OCI-LY1 (cell line): ENCODE results near the gene C4orf46.
"Not testable (repeated sequence)": the region's sequence is repeated elsewhere in the genome, so short reads cannot be mapped to it uniquely, and the experiment has no call there.

Experiments used
- H2AFZ ChIP-seq: fragments of 200-600 bp; sonication (generic), shearing (Covaris generic); 2 replicates; pipeline ENCODE4 v1.6.0; 2014; ENCODE audit warnings: antibody characterized with exemption, mild to moderate bottlenecking, low read length
- H3F3A ChIP-seq: fragments of 200-600 bp; sonication (generic), shearing (Covaris generic); 2 replicates; pipeline ENCODE4 v1.6.0; 2014; ENCODE audit warnings: mild to moderate bottlenecking, antibody characterized with exemption, low read length, moderate library complexity; ENCODE audit not compliant: insufficient read depth
- H3K27ac ChIP-seq: fragments of 200-600 bp; sonication (generic); 2 replicates; pipeline ENCODE4 v1.5.1; 2014; ENCODE audit warnings: low read length, mixed run types, mild to moderate bottlenecking, low read depth; ENCODE audit not compliant: poor library complexity, severe bottlenecking
- H3K27me3 ChIP-seq: fragments of 200-600 bp; sonication (generic); 2 replicates; pipeline ENCODE4 v1.6.0; 2014; ENCODE audit warnings: antibody characterized with exemption, mild to moderate bottlenecking, low read length, moderate library complexity; ENCODE audit not compliant: insufficient read depth
- H3K36me3 ChIP-seq: fragments of 200-600 bp; sonication (generic); 2 replicates; pipeline ENCODE4 v1.6.1; 2014; ENCODE audit warnings: mild to moderate bottlenecking, antibody characterized with exemption, low read length, moderate library complexity, mixed read lengths; ENCODE audit not compliant: insufficient read depth
- H3K4me1 ChIP-seq: fragments of 200-600 bp; sonication (generic); 2 replicates; pipeline ENCODE4 v1.5.1; 2014; ENCODE audit warnings: mild to moderate bottlenecking, low read length, moderate library complexity; ENCODE audit not compliant: insufficient read depth, severe bottlenecking
- H3K4me2 ChIP-seq: fragments of 200-600 bp; sonication (generic), shearing (Covaris generic); 2 replicates; pipeline ENCODE4 v1.6.1; 2014; ENCODE audit warnings: low read length
- H3K4me3 ChIP-seq: fragments of 200-600 bp; sonication (generic); 2 replicates; pipeline ENCODE4 v1.5.1; 2014; ENCODE audit warnings: low read length, low read depth, mild to moderate bottlenecking, mixed read lengths; ENCODE audit not compliant: poor library complexity, severe bottlenecking
- H3K79me2 ChIP-seq: fragments of 200-600 bp; shearing (Covaris generic); 2 replicates; pipeline ENCODE4 v1.6.1; 2016; ENCODE audit warnings: mixed run types, low read length, mixed read lengths; ENCODE audit not compliant: insufficient read depth
- H3K9ac ChIP-seq: fragments of 200-600 bp; sonication (generic), shearing (Covaris generic); 2 replicates; pipeline ENCODE4 v1.6.1; 2014; ENCODE audit warnings: mild to moderate bottlenecking, low read length, mixed read lengths
- H3K9me2 ChIP-seq: fragments of 200-600 bp; sonication (generic), shearing (Covaris generic); 2 replicates; pipeline ENCODE4 v1.6.1; 2014; ENCODE audit warnings: low read depth, mild to moderate bottlenecking, low read length, mixed read lengths
- H3K9me3 ChIP-seq: fragments of 200-600 bp; shearing (Covaris generic); 2 replicates; pipeline ENCODE4 v1.6.1; 2014; ENCODE audit warnings: low read length, mixed read lengths
- H4K20me1 ChIP-seq: fragments of 200-600 bp; sonication (generic), shearing (Covaris generic); 2 replicates; pipeline ENCODE4 v1.6.0; 2016; ENCODE audit warnings: mild to moderate bottlenecking, low read length; ENCODE audit not compliant: insufficient read depth
- EZH2 ChIP-seq: fragments of 200-600 bp; sonication (generic), shearing (Covaris generic); IDR thresholded peaks from 2 replicates; pipeline ENCODE4 v1.8.0; 2017; ENCODE audit warnings: borderline replicate concordance, mixed run types, mild to moderate bottlenecking, antibody characterized with exemption, low read length, moderate library complexity, mixed read lengths
- TF ChIP-seq, protein P1 (sequence below): fragments of 200-600 bp; sonication (generic), shearing (Covaris generic); IDR thresholded peaks from 2 replicates; pipeline ENCODE4 v1.5.1; 2017; ENCODE audit warnings: mild to moderate bottlenecking, antibody characterized with exemption, low read length, moderate library complexity, mixed read lengths

The C4orf46 gene

DNA sequence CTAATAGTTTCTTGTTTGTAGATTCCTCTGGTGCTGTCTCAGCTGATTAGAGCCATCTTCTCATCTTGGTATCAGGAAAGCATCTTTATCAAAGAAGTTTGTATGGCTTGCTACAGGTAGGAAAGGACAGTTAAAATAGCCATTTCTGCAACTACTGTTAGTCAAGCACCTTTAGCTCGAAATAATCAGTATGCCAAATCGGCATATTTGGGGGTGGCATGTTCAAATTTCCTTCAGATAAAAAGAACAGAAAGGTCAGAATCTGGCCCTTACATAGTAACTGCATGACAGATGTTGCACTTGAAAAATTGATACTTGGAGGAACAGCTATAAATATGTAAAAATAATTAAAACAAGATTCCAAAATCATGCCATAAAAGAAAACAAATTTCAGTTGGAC is 4.8 kb downstream of the C4orf46 start:
- Histone ChIP-seq H3K4me3 (no peak overlapping the region), H3K27ac (no peak overlapping the region), H3K9ac (no peak overlapping the region)

GRCh38 chr4:158664806-158665205 is 6.9 kb downstream of the C4orf46 start:
- Histone ChIP-seq H2AFZ (no peak overlapping the region), H3K27ac (no peak overlapping the region), H3K4me3 (no peak overlapping the region), H3K27me3 (no peaks in the 10 kb centered on the region), H3K9me2 (no peaks in the 10 kb centered on the region), H3K79me2 (peaks cover 9% of the 10 kb centered on the region; the same call in 1 of the 2 replicates), H4K20me1 (no peaks in the 10 kb centered on the region), H3F3A (no peaks in the 10 kb centered on the region), H3K4me2 (no peak overlapping the region), H3K4me1 (no peaks in the 10 kb centered on the region), H3K9me3 (no peaks in the 10 kb centered on the region), H3K36me3 (no peaks in the 10 kb centered on the region), H3K9ac (no peak overlapping the region)
- no peak for TF ChIP-seq EZH2
- TF ChIP-seq, protein P1, sequence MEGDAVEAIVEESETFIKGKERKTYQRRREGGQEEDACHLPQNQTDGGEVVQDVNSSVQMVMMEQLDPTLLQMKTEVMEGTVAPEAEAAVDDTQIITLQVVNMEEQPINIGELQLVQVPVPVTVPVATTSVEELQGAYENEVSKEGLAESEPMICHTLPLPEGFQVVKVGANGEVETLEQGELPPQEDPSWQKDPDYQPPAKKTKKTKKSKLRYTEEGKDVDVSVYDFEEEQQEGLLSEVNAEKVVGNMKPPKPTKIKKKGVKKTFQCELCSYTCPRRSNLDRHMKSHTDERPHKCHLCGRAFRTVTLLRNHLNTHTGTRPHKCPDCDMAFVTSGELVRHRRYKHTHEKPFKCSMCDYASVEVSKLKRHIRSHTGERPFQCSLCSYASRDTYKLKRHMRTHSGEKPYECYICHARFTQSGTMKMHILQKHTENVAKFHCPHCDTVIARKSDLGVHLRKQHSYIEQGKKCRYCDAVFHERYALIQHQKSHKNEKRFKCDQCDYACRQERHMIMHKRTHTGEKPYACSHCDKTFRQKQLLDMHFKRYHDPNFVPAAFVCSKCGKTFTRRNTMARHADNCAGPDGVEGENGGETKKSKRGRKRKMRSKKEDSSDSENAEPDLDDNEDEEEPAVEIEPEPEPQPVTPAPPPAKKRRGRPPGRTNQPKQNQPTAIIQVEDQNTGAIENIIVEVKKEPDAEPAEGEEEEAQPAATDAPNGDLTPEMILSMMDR, result no peak

More for the DNA sequence above, 4.8 kb downstream of the C4orf46 start:
- H3K9me3 ChIP-seq, result no peaks in the 10 kb centered on the region
- no peaks in the 10 kb centered on the region for H3K9me2 ChIP-seq
- peaks cover 16% of the 10 kb centered on the region for H3K79me2 ChIP-seq
- no peak overlapping the region for H3K4me2 ChIP-seq
- H3K27me3 ChIP-seq, result no peaks in the 10 kb centered on the region
- H4K20me1 ChIP-seq, result no peaks in the 10 kb centered on the region
- no peaks in the 10 kb centered on the region for H3F3A ChIP-seq
- H3K36me3 ChIP-seq, result no peaks in the 10 kb centered on the region
- H3K4me1 ChIP-seq, result peaks cover 11% of the 10 kb centered on the region
- no peak for TF ChIP-seq EZH2
- TF ChIP-seq, protein P1, result no peak
- no peak overlapping the region for H2AFZ ChIP-seq

- H3K4me2 ChIP-seq, H3K4me3 ChIP-seq, H2AFZ ChIP-seq, H3F3A ChIP-seq, H3K27me3 ChIP-seq, H3K27ac ChIP-seq, H3K9me3 ChIP-seq, H3K9me2 ChIP-seq, H4K20me1 ChIP-seq, H3K79me2 ChIP-seq, H3K9ac ChIP-seq, H3K36me3 ChIP-seq, H3K4me1 ChIP-seq: not testable (repeated sequence)
These were observed 7.7 kb downstream of the C4orf46 start for GRCh38 chr4:158663707-158664625.

DNA sequence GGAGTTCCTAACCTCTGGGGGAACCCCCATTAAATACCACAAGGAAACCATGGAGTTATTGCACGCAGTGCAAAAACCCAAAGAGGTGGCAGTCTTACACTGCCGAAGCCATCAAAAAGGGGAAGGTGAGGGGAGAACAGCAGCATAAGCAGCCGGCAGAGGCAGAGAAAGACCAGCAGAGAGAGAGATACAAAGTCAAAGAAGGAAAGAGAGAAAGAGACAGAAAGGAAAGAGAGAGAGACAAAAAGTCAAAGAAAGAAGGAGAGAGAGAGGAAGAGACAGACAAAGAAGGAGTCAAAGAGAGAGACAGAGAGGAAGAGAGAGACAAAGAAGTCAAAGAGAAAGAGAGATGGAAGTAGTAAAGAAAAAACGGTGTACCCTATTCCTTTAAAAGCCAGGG is 8.4 kb downstream of the C4orf46 start:
- not testable (repeated sequence) for H3K9ac ChIP-seq, H3K36me3 ChIP-seq, H3K79me2 ChIP-seq, H3K4me1 ChIP-seq, H3K9me3 ChIP-seq, H2AFZ ChIP-seq, H3K4me3 ChIP-seq, H3F3A ChIP-seq, H3K27me3 ChIP-seq, H3K4me2 ChIP-seq, H4K20me1 ChIP-seq, H3K27ac ChIP-seq, H3K9me2 ChIP-seq
